ENCODE data around the gene DNAJB5.
A peak's percentile ranks its signal among the peaks of the same experiment; 100 is the strongest.
"Not testable (repeated sequence)": the region's sequence is repeated elsewhere in the genome, so short reads cannot be mapped to it uniquely, and the experiment has no call there.

DNAJB5 gene

GRCh38 chr9:34989003-34989945 lies at the start of gene DNAJB5:
TSS of gene DNAJB5 (plus strand) at chr9:34989745. CDS start at chr9:34990631, 886 bp downstream.
- DNase-seq: peak; percentile 99

GRCh38 chr9:34939989-34940388 lies 49.6 kb upstream of the DNAJB5 start:
- DNase-seq: not testable (repeated sequence)

- no peak for DNase-seq
These were observed 41.1 kb upstream of the DNAJB5 start for GRCh38 chr9:34948451-34948850.

GRCh38 chr9:34954225-34954624 lies 35.3 kb upstream of the DNAJB5 start:
- no peak for DNase-seq

- not testable (repeated sequence) for DNase-seq
These were observed 33.5 kb upstream of the DNAJB5 start for GRCh38 chr9:34956066-34956465.

- no peak for DNase-seq
These were observed 32.9 kb upstream of the DNAJB5 start for GRCh38 chr9:34956648-34957047.

- peak; percentile 16 for DNase-seq
These were observed 31.8 kb upstream of the DNAJB5 start, which contains the start of gene PHF24 for GRCh38 chr9:34957492-34958410. TSS of gene PHF24 (plus strand) at chr9:34958285. CDS start at chr9:34971299, 13,014 bp downstream.

GRCh38 chr9:34958411-34958982 lies 31.0 kb upstream of the DNAJB5 start:
- DNase-seq: no peak

- DNase-seq: peak; percentile 68
These were observed 30.1 kb upstream of the DNAJB5 start for GRCh38 chr9:34959461-34959860.

- DNase-seq: peak; percentile 90
These were observed 27.7 kb upstream of the DNAJB5 start for GRCh38 chr9:34961574-34962490.

- DNase-seq: no peak
These were observed 27.0 kb upstream of the DNAJB5 start for GRCh38 chr9:34962546-34962945.

- DNase-seq: peak; percentile 51
These were observed 26.0 kb upstream of the DNAJB5 start for GRCh38 chr9:34963552-34963951.

- DNase-seq: no peak
These were observed 25.1 kb upstream of the DNAJB5 start for GRCh38 chr9:34964458-34964857.

GRCh38 chr9:34971146-34971811 lies 18.3 kb upstream of the DNAJB5 start:
- DNase-seq: no peak

- DNase-seq: no peak
These were observed 14.9 kb upstream of the DNAJB5 start for GRCh38 chr9:34974664-34975063.

- DNase-seq: no peak
These were observed 13.1 kb upstream of the DNAJB5 start for GRCh38 chr9:34976441-34976840.

- DNase-seq: no peak
These were observed 12.6 kb upstream of the DNAJB5 start for GRCh38 chr9:34976992-34977391.

- DNase-seq: no peak
These were observed 9.3 kb upstream of the DNAJB5 start for GRCh38 chr9:34980181-34980761.

- peak; percentile 85 for DNase-seq
These were observed 7.2 kb upstream of the DNAJB5 start for GRCh38 chr9:34982361-34982760.

- DNase-seq: peak; percentile 29
These were observed 6.3 kb upstream of the DNAJB5 start for GRCh38 chr9:34983209-34983608.

- DNase-seq: no peak
These were observed 5.5 kb upstream of the DNAJB5 start for GRCh38 chr9:34984049-34984448.
